ENCODE data around the gene GLT8D1.

DNA sequence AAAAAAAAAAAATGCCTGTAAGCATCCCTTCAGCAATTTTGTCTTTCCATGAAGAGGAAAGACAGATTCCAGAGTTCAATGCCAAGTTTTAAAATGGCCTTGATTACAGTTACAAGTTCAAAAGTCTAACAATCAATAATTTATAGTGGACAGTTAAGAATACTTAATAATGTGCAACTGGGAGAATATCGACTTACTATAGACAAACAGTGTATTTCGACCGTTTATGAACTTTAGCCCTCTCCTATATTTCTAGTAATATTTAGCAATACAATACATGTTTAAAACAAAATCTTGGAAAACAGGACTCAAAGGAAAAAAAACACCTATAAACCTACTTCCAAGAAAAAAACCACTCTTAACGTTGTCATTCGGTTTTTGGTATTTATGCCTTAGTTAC, 21.4 kb downstream of the GLT8D1 start:
- TF ChIP-seq, protein P1, sequence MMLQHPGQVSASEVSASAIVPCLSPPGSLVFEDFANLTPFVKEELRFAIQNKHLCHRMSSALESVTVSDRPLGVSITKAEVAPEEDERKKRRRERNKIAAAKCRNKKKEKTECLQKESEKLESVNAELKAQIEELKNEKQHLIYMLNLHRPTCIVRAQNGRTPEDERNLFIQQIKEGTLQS (IDR thresholded peaks at IDR 0.05), result no peak
- TF ChIP-seq, protein P1 (CRISPR knock-in tag; conservative IDR thresholded peaks at IDR 0.05), result no peak
- no peak for TF ChIP-seq GABPA (tag; conservative IDR thresholded peaks at IDR 0.05; ENCODE audit: low read depth)
